Suppressor macrophage treated with lipopolysaccharide for 1 hour (primary cell): ENCODE results near the gene TSSK6.

Experiments used
- DNase-seq, 3 donors: peaks; one replicate each; pipeline ENCODE4 v3.0.0-alpha.2; 2020 to 2022

Gene TSSK6

GRCh38 chr19:19514881-19515641, at the start of gene TSSK6:
TSS of gene TSSK6 (minus strand) at chr19:19515548. CDS start at chr19:19515427, 121 bp downstream.
- DNase-seq, result no peak

GRCh38 chr19:19563348-19563848, 48.0 kb upstream of the TSSK6 start:
- DNase-seq, result no peak

DNA sequence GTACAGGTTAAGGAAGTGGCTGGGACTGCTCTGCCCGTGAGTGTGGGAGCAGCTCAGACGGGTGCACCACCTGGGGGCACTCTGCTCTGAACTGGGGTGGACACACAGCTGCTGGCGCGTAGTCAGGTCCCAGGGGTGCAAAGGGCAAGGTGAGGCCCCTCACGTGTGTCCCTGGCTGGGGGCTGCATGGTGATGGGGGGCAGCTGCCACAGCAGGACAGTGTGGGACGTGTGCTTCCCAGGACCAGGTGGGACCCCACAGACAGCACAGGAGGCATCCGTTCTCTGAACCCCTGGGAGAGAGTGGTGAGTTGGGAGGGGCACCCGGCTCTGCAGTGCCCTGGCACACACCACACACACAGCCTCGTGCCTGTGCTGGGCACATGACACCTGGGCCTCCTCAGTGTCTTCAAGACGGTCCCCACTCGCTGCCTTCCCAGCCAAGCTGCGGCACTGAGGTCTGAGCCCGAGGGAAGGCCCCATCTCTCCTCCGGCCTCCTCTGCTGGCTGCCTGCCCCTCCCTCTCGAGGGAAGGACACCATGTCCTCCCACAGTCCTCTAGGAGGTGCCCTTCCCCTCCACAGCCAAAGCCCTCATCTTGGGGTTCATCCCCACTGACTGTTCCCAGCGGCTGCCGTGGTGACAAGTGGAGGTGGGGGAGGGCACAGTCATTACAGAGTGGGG, 47.5 kb upstream of the TSSK6 start:
- peak in 2 of 3 donors; percentile 25 to 34 for DNase-seq

GRCh38 chr19:19561946-19562664, 46.8 kb upstream of the TSSK6 start:
- no peak for DNase-seq

- DNase-seq, result no peak
These were observed 44.6 kb upstream of the TSSK6 start for GRCh38 chr19:19559931-19560330.

DNA sequence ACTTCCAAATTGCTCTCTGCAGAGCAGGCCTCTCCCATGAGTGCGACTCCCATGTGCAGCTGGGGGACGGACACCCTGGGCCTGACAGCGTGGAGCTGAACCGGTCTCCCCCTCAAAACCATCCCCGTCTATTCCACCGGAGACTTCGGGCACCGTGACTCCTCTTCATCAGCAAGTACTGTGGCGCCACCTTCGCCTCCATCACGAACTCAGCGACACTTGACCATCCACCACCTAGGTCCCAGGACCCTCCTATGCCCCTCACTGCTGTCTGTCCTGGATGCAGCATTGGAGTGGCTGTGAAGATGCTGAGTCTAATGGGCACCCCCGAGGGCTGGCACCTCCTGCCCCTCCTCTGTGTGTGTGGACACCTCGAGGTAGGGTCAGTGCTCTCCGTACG, 43.3 kb upstream of the TSSK6 start:
- no peak for DNase-seq

DNA sequence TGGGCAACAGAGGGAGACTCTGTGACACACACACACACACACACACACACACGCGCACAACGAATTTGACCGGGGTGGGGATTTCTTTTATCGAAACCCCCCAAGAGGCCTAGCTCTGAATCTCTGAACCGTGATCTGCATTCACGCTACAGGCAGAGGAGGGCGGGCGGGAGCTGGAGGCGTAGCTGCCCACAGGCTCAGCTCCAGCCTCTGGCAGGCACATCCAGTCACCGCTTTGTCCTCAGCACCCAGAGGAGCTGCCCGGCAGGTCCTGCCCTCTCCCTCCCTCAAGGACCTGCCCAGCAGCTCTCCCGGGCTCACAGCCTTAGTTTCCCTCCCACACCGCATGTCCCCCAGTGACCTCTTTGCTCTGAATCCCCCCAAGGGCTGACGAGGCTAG, 42.7 kb upstream of the TSSK6 start:
- no peak for DNase-seq

DNA sequence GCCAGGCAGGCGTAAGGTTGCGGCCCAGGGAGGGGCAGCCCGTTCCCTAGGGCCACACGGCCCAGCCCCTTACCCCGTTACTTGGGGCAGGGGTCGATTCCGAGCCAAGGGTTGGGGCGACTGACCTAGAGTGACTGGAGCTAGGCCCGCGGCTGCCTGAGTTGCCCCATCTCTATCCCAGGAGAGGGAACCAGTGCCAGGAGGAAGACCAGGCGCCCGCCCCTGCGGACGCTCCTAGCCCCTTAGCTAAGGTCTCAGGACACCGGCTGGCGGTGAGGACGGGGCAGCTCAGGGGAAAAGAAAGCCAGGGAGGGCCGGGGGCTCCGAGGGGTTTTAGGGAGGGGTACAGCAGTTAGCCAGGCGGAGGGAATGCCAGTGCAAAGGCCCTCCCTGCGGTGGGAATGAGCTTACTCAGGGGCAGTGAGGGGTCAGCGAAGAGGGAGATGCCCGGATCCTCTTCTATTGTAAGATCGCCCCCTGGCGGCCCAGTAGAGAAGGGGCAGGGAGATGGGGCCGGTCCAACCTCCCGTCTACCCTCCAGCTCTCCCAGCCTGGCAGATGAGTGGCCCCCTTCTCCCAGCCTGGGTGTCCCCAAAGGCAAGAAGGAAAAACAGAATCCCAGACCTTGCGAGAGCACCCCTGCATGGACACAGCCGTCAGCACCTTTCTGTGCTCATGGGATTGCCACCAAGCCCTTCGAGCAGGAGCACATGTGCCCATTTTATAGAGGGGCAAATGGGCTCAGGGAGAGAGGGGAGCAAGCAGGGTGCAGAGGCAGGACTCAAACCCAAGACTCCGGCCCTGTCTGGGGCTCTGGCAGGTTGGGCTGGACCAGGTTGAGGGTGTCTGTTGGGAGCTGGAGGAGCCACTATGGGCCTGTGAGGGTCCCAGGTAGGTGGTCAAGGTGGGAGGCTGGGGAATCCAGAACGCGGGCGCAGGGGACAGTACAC, 39.0 kb upstream of the TSSK6 start:
- DNase-seq, result peak; percentile 68 to 86 (median 79)

GRCh38 chr19:19553670-19554069, 38.3 kb upstream of the TSSK6 start:
- DNase-seq, result no peak

- peak; percentile 42 to 76 (median 60) for DNase-seq
These were observed 37.5 kb upstream of the TSSK6 start for GRCh38 chr19:19552798-19553197.

- DNase-seq, result no peak
These were observed 36.5 kb upstream of the TSSK6 start for GRCh38 chr19:19551853-19552192.

DNA sequence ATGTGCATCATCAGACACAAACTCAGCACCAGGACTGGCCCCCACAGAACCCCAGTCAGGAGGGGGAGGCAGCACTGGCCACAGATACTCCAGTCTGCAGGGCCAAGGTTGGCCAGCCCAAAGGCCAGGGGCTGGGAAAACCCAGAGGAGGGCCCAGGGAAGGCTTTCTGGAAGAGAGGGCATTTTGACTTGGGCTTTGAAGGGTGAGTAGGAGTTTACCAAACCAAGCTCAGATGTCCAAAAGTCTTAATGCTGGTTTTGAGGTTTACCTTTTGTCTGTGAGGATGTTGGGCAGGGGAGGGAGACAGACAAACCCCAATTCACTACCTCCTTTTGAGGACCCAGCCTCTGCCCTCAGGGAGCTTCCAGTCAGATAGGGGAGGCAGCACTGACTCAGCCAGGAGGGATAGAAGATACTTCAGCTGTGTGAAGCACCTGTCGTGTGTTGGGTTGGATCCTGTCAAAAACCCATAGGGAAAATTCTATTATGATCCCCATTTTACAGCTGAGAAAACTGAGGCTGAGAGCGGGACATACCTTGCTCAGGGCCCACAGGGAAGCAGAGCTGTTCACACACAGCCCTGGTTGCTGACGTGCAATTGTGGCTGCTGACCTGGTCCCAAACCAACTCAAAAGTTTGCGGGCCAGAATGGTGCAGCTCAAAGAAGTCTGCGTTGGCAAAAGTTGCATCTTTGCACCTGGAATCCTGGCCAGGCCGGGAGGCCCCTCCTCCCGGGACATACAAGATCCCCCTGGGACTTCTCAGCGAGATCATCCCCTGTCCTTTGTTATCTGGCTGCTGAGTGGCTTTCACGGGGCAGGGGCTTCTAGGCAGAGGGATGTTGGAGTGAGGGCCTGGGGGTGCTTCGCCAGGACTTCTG, 35.9 kb upstream of the TSSK6 start:
- DNase-seq, result no peak

- no peak for DNase-seq
These were observed 35.2 kb upstream of the TSSK6 start for GRCh38 chr19:19550485-19550929.

DNA sequence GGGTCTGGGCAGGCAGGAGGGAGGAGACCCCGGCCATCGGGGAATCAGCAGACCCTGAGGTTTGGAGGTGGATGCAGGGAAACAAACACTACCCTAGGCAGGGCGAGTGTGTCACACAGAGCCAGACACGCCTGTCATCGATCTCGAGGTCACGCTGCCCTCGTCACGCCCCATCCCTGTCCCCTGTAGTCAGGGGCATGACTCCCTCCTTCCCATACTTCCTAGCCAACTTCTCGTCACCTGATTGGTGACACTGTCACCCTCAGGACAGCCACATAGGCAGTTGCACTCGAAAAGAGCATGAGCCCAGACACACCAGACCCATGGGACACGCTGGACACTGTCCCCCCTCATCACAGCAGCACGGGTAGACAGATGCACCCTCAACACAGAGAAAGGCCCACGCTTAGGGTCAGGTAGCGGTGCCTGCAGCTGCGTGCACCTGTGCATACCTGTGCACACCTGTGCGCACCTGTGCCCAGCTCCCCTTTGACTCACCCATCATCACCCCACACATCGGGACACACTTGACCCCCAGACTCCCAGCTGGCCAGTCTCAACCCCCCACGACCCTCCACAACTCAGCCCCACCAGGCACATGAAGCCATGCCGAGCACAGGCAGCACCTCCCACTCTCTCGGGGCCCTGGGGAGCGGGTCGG, 34.6 kb upstream of the TSSK6 start:
- DNase-seq, result no peak

- peak in 1 of 3 donors; percentile 35 for DNase-seq
These were observed 33.8 kb upstream of the TSSK6 start for GRCh38 chr19:19548915-19549759.

- no peak for DNase-seq
These were observed 32.5 kb upstream of the TSSK6 start for GRCh38 chr19:19547674-19548336.

DNA sequence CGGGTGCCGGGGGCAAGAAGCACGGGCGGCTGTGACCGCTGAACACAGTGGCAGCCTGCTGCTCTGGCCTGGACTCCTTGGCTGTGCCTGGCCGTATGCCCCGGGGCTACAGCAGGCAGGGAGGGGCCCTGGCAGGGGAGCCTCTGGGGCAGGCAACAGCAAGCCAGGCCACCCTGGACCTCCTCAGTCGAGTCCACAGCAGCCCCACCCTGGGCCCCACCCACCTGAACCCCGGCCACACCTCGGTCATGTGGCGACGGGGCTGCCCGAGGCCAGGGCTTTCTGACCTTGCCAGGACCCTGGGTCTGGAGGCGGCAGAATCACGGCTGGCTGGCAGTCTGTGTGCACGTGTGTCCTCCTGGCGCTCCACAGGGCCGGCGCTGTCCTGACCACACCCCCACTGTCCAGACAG, 31.4 kb upstream of the TSSK6 start:
- DNase-seq, result no peak

DNA sequence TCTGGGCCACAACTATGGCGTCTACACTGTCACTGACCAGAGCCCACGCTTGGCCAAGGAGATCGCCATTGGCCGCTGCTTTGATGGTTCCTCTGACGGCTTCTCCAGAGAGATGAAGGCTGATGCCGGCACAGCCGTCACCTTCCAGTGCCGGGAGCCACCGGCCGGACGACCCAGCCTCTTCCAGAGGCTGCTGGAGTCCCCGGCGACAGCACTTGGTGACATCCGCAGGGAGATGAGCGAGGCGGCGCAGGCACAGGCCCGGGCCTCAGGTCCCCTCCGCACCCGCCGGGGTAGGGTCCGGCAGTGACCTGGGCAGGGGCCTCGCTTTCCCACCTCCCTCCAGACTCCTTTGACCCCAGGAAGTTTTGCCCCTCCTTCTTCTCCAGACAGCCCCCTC, 30.4 kb upstream of the TSSK6 start:
- no peak for DNase-seq

DNA sequence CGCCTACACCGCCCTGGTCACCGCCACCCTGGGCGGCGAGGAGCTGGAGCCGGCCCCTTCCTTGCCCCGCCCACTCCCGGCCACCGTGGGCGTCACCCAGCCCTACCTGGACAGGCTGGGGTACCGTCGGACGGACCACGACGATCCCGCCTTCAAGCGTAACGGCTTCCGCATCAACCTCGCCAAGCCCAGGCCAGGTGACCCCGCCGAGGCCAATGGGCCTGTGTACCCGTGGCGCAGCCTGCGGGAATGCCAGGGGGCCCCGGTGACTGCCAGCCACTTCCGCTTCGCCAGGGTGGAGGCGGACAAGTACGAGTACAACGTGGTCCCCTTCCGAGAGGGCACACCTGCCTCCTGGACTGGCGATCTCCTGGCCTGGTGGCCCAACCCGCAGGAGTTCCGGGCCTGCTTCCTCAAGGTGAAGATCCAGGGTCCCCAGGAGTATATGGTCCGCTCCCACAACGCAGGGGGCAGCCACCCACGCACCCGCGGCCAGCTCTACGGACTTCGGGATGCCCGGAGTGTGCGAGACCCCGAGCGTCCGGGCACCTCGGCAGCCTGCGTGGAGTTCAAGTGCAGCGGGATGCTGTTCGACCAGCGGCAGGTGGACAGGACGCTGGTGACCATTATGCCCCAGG, 29.7 kb upstream of the TSSK6 start:
- DNase-seq, result no peak
